NCI-H446 (cell line): ENCODE data around the gene C6orf52.

ENCODE experiments used
- DNase-seq, 2 experiments: peaks; one replicate each; lab custom pipeline; 2025; lab: John Stamatoyannopoulos, UW

C6orf52 gene

GRCh38 chr6:10644225-10644624, 50.2 kb downstream of the C6orf52 start:
- DNase-seq: no peak

- DNase-seq: no peak
Observed at GRCh38 chr6:10643201-10643651, 51.2 kb downstream of the C6orf52 start.

- no peak for DNase-seq
Observed at GRCh38 chr6:10641528-10641927, 52.9 kb downstream of the C6orf52 start.

- no peak for DNase-seq
Observed at GRCh38 chr6:10640412-10640811, 54.0 kb downstream of the C6orf52 start.

- DNase-seq: no peak
Observed at GRCh38 chr6:10633216-10633615, 61.2 kb downstream of the C6orf52 start.

- DNase-seq: no peak
Observed at GRCh38 chr6:10630178-10630577, 64.2 kb downstream of the C6orf52 start.

GRCh38 chr6:10627800-10628199, 66.6 kb downstream of the C6orf52 start:
- DNase-seq: no peak

GRCh38 chr6:10626154-10626741, 68.2 kb downstream of the C6orf52 start:
- no peak for DNase-seq

GRCh38 chr6:10624836-10625235, 69.6 kb downstream of the C6orf52 start:
- DNase-seq: no peak

- DNase-seq: no peak
Observed at GRCh38 chr6:10621847-10622246, 72.6 kb downstream of the C6orf52 start.
